GM23248 (cell line): ENCODE results near the gene P2RY2.

ENCODE experiments used
- EZH2 ChIP-seq: fragments of 200-600 bp; sonication (generic); IDR thresholded peaks from 2 replicates; pipeline ENCODE4 v1.6.1; 2018; ENCODE audit warnings: antibody characterized with exemption, mild to moderate bottlenecking; ENCODE audit not compliant: insufficient read depth, poor library complexity, severe bottlenecking
- EZH2phosphoT487 ChIP-seq: fragments of 200-600 bp; sonication (generic); IDR thresholded peaks from 2 replicates; pipeline ENCODE4 v1.6.1; 2018; ENCODE audit warnings: antibody characterized with exemption, moderate library complexity, mild to moderate bottlenecking, low read depth; ENCODE audit not compliant: insufficient read depth

- TF ChIP-seq EZH2 (no peak), EZH2phosphoT487 (no peak)
These were observed 24.6 kb upstream of the P2RY2 start for GRCh38 chr11:73193251-73194033.
